Spleen (tissue), 7 donors: Measurements from ENCODE around the gene SPINK2.

ENCODE experiments used
- POLR2AphosphoS5 ChIP-seq, 3 donors: sonication (generic); formaldehyde crosslinking; IDR thresholded peaks; one replicate each; pipeline ENCODE4 v1.5.1; 2017; ENCODE audit warnings: antibody characterized with exemption in 3 of 3
- TF ChIP-seq, protein P1 (sequence below), 11 experiments: fragments of 200-600 bp in 7 of 11; fragments of 450-650 bp in 4 of 11; sonication (generic) in 4 of 11; IDR thresholded peaks in 8 of 11; conservative IDR thresholded peaks in 3 of 11; 1 replicate in 7 of 11; 2 replicates in 4 of 11; pipeline versions ENCODE4 v1.4.0 to v1.8.0; 2016 to 2021; ENCODE audit warnings: antibody characterized with exemption in 11 of 11, inconsistent platforms in 4 of 11, mild to moderate bottlenecking in 1 of 11
- donor health status: DM: no; HTN: no; CAD: no; lungs with moderate emphysema.
- donor health status: DM: no; HTN: no; CAD: no.
- donor health status: DM: no; HTN: no; CAD: no.

DNA sequence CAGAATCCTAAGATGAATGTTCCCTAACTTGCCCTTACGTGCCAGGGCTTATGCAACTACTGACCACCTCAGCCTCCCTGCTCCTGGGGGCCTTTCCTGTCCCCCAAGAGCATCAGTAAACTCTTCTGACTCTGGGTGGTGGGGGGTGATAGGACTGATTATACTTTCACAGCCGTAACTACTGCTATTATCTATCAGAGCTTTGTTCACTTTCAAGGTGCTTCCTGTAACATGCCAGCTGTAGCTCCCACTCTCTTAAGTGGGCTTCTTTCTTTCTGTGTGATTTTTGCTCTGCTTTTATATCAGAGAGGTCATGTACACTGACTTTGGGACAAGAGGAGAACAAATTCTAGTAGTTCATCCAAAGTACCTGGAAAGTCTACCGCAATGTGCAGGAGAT lies 25.3 kb downstream of the SPINK2 start:
- TF ChIP-seq, protein P1, sequence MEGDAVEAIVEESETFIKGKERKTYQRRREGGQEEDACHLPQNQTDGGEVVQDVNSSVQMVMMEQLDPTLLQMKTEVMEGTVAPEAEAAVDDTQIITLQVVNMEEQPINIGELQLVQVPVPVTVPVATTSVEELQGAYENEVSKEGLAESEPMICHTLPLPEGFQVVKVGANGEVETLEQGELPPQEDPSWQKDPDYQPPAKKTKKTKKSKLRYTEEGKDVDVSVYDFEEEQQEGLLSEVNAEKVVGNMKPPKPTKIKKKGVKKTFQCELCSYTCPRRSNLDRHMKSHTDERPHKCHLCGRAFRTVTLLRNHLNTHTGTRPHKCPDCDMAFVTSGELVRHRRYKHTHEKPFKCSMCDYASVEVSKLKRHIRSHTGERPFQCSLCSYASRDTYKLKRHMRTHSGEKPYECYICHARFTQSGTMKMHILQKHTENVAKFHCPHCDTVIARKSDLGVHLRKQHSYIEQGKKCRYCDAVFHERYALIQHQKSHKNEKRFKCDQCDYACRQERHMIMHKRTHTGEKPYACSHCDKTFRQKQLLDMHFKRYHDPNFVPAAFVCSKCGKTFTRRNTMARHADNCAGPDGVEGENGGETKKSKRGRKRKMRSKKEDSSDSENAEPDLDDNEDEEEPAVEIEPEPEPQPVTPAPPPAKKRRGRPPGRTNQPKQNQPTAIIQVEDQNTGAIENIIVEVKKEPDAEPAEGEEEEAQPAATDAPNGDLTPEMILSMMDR (IDR thresholded peaks at IDR 0.05 in 8 of 11, conservative IDR thresholded peaks at IDR 0.05 in 3 of 11) = no peak
- no peak for TF ChIP-seq POLR2AphosphoS5 (IDR thresholded peaks at IDR 0.05)
